Naive B cell (primary cell): ENCODE results near the gene SLC25A51. TPM values are rescaled to one million over a fixed set of nuclear protein-coding genes. Genes with fewer than 3 reads are reported as not detected.
A peak's percentile ranks its signal among the peaks of the same experiment; 100 is the strongest.

Experiments
- ATAC-seq, 2 donors: fragments of 150-1000 bp; cut with Tn5 transposase; 2 replicates each; pipeline ENCODE4 v1.10.0; 2021; ENCODE audit warnings: low read depth in 2 of 2, mild to moderate bottlenecking in 2 of 2, moderate library complexity in 2 of 2
- DNase-seq: peaks from one replicate; pipeline ENCODE4 v3.0.0; 2022
- H3K27ac Mint-ChIP-seq, 6 donors: one replicate each; pipeline ENCODE4 v1.8.0; 2020 to 2022; ENCODE audit warnings: mild to moderate bottlenecking in 6 of 6, mixed read lengths in 6 of 6, moderate library complexity in 5 of 6, inconsistent platforms in 2 of 6
- H3K27me3 Mint-ChIP-seq, 3 donors: one replicate each; pipeline ENCODE4 v1.8.0; 2021 to 2022; ENCODE audit warnings: mixed read lengths in 3 of 3, mild to moderate bottlenecking in 1 of 3
- H3K36me3 Mint-ChIP-seq, 2 donors: one replicate each; pipeline ENCODE4 v1.8.0; 2020 to 2022; ENCODE audit warnings: mixed read lengths in 2 of 2, inconsistent platforms in 1 of 2, mild to moderate bottlenecking in 1 of 2
- H3K4me1 Mint-ChIP-seq, 3 donors: one replicate each; pipeline ENCODE4 v1.8.0; 2020 to 2022; ENCODE audit warnings: mixed read lengths in 3 of 3, inconsistent platforms in 1 of 3, mild to moderate bottlenecking in 1 of 3, moderate library complexity in 1 of 3
- H3K4me3 Mint-ChIP-seq, 8 donors: one replicate each; pipeline ENCODE4 v1.8.0; 2020 to 2022; ENCODE audit warnings: mild to moderate bottlenecking in 8 of 8, mixed read lengths in 8 of 8, moderate library complexity in 8 of 8, inconsistent platforms in 2 of 8
- H3K9me3 Mint-ChIP-seq, 7 donors: one replicate each; pipeline ENCODE4 v1.8.0; 2020 to 2022; ENCODE audit warnings: mixed read lengths in 7 of 7, mild to moderate bottlenecking in 5 of 7, inconsistent platforms in 2 of 7, moderate library complexity in 1 of 7
- polyA plus RNA-seq, 6 donors: library from polyadenylated mRNA; unstranded; fragments of 300-500 nt; fragmentation: Illumina TruSeq; gene quantifications; one replicate each; pipeline ENCODE4 v1.2.3, GENCODE V29; 2021; ENCODE audit warnings: low read depth in 6 of 6

SLC25A51 gene
- polyA plus RNA-seq, 6 donors from 2014 or later: 7.5 to 11.7 (median 9.7) TPM

GRCh38 chr9:37921168-37921510, 17.2 kb upstream of the SLC25A51 start:
- no peak for DNase-seq
- peak overlapping the region in 1 of 6 donors; percentile 5 for H3K27ac Mint-ChIP-seq

GRCh38 chr9:37920471-37921167, 16.7 kb upstream of the SLC25A51 start:
- ATAC-seq (no peak), DNase-seq (no peak)
- Mint-ChIP-seq H3K27ac (no peak overlapping the region), H3K27me3 (peaks cover 0 to 12% (median 0%) of the 10 kb centered on the region in 3 donors), H3K9me3 (no peaks in the 10 kb centered on the region), H3K4me3 (no peak overlapping the region), H3K36me3 (no peaks in the 10 kb centered on the region), H3K4me1 (no peaks in the 10 kb centered on the region)

More at GRCh38 chr9:37921168-37921510, 17.2 kb upstream of the SLC25A51 start:
- Mint-ChIP-seq H3K9me3 (no peaks in the 10 kb centered on the region), H3K4me1 (no peaks in the 10 kb centered on the region), H3K4me3 (no peak overlapping the region), H3K36me3 (no peaks in the 10 kb centered on the region), H3K27me3 (peaks cover 0 to 12% (median under 1%) of the 10 kb centered on the region in 3 donors)
- ATAC-seq: no peak

GRCh38 chr9:37919956-37920335, 16.0 kb upstream of the SLC25A51 start:
- H3K9me3 Mint-ChIP-seq: no peaks in the 10 kb centered on the region
- H3K27ac Mint-ChIP-seq: no peak overlapping the region
- no peak for DNase-seq
- no peaks in the 10 kb centered on the region for H3K36me3 Mint-ChIP-seq
- peaks cover 0 to 12% (median 0%) of the 10 kb centered on the region in 3 donors for H3K27me3 Mint-ChIP-seq
- no peak for ATAC-seq
- no peak overlapping the region for H3K4me3 Mint-ChIP-seq
- H3K4me1 Mint-ChIP-seq: no peaks in the 10 kb centered on the region

GRCh38 chr9:37919246-37919955, 15.5 kb upstream of the SLC25A51 start:
- Mint-ChIP-seq H3K27me3 (peaks cover 0 to 12% (median 0%) of the 10 kb centered on the region in 3 donors), H3K4me3 (no peak overlapping the region), H3K9me3 (no peaks in the 10 kb centered on the region), H3K27ac (no peak overlapping the region), H3K36me3 (no peaks in the 10 kb centered on the region), H3K4me1 (no peaks in the 10 kb centered on the region)
- DNase-seq: no peak
- ATAC-seq: no peak

- H3K27ac Mint-ChIP-seq: peak overlapping the region in 1 of 6 donors; percentile 32
- H3K36me3 Mint-ChIP-seq: no peaks in the 10 kb centered on the region
- H3K4me1 Mint-ChIP-seq: peaks cover 0 to 3% (median under 1%) of the 10 kb centered on the region in 3 donors
- no peak for ATAC-seq
- DNase-seq: no peak
- peaks cover 0 to 14% (median 2%) of the 10 kb centered on the region in 3 donors for H3K27me3 Mint-ChIP-seq
- H3K9me3 Mint-ChIP-seq: no peaks in the 10 kb centered on the region
- H3K4me3 Mint-ChIP-seq: no peak overlapping the region
Observed at GRCh38 chr9:37918665-37919170, 14.8 kb upstream of the SLC25A51 start.

- H3K4me3 Mint-ChIP-seq: no peak overlapping the region
- no peak for DNase-seq
- no peaks in the 10 kb centered on the region for H3K36me3 Mint-ChIP-seq
- H3K9me3 Mint-ChIP-seq: no peaks in the 10 kb centered on the region
- peaks cover 0 to 8% (median 5%) of the 10 kb centered on the region in 3 donors for H3K4me1 Mint-ChIP-seq
- peaks cover 0 to 19% (median 7%) of the 10 kb centered on the region in 3 donors for H3K27me3 Mint-ChIP-seq
- H3K27ac Mint-ChIP-seq: no peak overlapping the region
- ATAC-seq: no peak
Observed at GRCh38 chr9:37917801-37918664, 14.1 kb upstream of the SLC25A51 start.

GRCh38 chr9:37917313-37917731, 13.4 kb upstream of the SLC25A51 start:
- Mint-ChIP-seq H3K4me1 (peaks cover 0 to 8% (median 5%) of the 10 kb centered on the region in 3 donors), H3K27ac (peak overlapping the region in 1 of 6 donors; percentile 68), H3K9me3 (no peaks in the 10 kb centered on the region), H3K27me3 (peaks cover 0 to 19% (median 7%) of the 10 kb centered on the region in 3 donors), H3K4me3 (no peak overlapping the region), H3K36me3 (no peaks in the 10 kb centered on the region)
- DNase-seq (no peak), ATAC-seq (no peak)

- peaks cover 0 to 8% (median 5%) of the 10 kb centered on the region in 3 donors for H3K4me1 Mint-ChIP-seq
Observed at GRCh38 chr9:37916471-37917312, 12.8 kb upstream of the SLC25A51 start.

GRCh38 chr9:37915911-37916470, 12.1 kb upstream of the SLC25A51 start:
- H3K27me3 Mint-ChIP-seq: peaks cover 0 to 7% (median 7%) of the 10 kb centered on the region in 3 donors
- ATAC-seq: no peak
- H3K4me3 Mint-ChIP-seq: peak overlapping the region in 1 of 8 donors; percentile 60
- H3K36me3 Mint-ChIP-seq: no peaks in the 10 kb centered on the region
- DNase-seq: no peak
- no peaks in the 10 kb centered on the region for H3K9me3 Mint-ChIP-seq
- H3K4me1 Mint-ChIP-seq: peaks cover 0 to 8% (median 5%) of the 10 kb centered on the region in 3 donors
- H3K27ac Mint-ChIP-seq: no peak overlapping the region

More at GRCh38 chr9:37916471-37917312, 12.8 kb upstream of the SLC25A51 start:
- Mint-ChIP-seq H3K9me3 (no peaks in the 10 kb centered on the region), H3K36me3 (no peaks in the 10 kb centered on the region), H3K27ac (no peak overlapping the region), H3K4me3 (no peak overlapping the region), H3K27me3 (peaks cover 0 to 14% (median 7%) of the 10 kb centered on the region in 3 donors)
- DNase-seq: no peak
- ATAC-seq: no peak

- Mint-ChIP-seq H3K9me3 (no peaks in the 10 kb centered on the region), H3K4me1 (peaks cover 0 to 8% (median 5%) of the 10 kb centered on the region in 3 donors), H3K27ac (no peak overlapping the region), H3K4me3 (no peak overlapping the region), H3K36me3 (no peaks in the 10 kb centered on the region), H3K27me3 (peaks cover 0 to 7% (median 7%) of the 10 kb centered on the region in 3 donors)
- DNase-seq (no peak), ATAC-seq (no peak)
Observed at GRCh38 chr9:37914701-37915358, 10.9 kb upstream of the SLC25A51 start.

GRCh38 chr9:37914154-37914551, 10.2 kb upstream of the SLC25A51 start:
- peaks cover 0 to 7% (median 7%) of the 10 kb centered on the region in 3 donors for H3K27me3 Mint-ChIP-seq
- H3K4me1 Mint-ChIP-seq: peaks cover 0 to 8% (median 5%) of the 10 kb centered on the region in 3 donors
- DNase-seq (no peak), ATAC-seq (no peak)
- no peaks in the 10 kb centered on the region for H3K9me3 Mint-ChIP-seq
- no peaks in the 10 kb centered on the region for H3K36me3 Mint-ChIP-seq
- no peak overlapping the region for H3K4me3 Mint-ChIP-seq
- H3K27ac Mint-ChIP-seq: no peak overlapping the region
